Activated CD4-positive, alpha-beta T cell treated with anti-CD3 and anti-CD28 coated beads, Interleukin-2, amount 50 U/mL, for 4 hours (primary cell): ENCODE measurements around the gene VEGFA.

ENCODE experiments used
- DNase-seq, 2 experiments: peaks; one replicate each; pipeline ENCODE4 v3.0.0-alpha.2; 2020

Gene VEGFA

DNA sequence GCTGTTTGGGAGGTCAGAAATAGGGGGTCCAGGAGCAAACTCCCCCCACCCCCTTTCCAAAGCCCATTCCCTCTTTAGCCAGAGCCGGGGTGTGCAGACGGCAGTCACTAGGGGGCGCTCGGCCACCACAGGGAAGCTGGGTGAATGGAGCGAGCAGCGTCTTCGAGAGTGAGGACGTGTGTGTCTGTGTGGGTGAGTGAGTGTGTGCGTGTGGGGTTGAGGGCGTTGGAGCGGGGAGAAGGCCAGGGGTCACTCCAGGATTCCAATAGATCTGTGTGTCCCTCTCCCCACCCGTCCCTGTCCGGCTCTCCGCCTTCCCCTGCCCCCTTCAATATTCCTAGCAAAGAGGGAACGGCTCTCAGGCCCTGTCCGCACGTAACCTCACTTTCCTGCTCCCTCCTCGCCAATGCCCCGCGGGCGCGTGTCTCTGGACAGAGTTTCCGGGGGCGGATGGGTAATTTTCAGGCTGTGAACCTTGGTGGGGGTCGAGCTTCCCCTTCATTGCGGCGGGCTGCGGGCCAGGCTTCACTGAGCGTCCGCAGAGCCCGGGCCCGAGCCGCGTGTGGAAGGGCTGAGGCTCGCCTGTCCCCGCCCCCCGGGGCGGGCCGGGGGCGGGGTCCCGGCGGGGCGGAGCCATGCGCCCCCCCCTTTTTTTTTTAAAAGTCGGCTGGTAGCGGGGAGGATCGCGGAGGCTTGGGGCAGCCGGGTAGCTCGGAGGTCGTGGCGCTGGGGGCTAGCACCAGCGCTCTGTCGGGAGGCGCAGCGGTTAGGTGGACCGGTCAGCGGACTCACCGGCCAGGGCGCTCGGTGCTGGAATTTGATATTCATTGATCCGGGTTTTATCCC, at the start of gene VEGFA:
VEGFA (plus strand) TSS at position 686 of the 846 bp plus-strand sequence.
- peak; percentile 87 to 88 for DNase-seq

DNA sequence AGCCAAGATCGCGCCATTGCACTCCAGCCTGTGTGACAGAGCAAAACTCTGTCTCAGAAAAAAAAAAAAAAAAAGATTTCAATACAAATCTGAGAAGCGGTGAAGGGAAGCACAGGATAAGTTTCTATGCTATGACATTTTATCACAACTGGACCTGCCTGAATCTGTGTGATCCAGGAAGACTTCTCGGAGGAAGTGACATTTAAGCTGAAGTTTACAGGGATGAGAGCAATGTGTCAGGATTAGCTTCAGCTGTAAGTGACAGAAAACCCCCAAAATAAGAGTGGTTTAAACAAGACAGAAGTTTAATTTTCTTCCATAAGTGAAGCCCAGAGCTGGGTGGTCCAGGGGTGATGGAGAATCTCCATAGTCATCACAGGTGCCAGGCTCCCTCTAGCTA, 49.0 kb upstream of the VEGFA start:
- no peak for DNase-seq

DNA sequence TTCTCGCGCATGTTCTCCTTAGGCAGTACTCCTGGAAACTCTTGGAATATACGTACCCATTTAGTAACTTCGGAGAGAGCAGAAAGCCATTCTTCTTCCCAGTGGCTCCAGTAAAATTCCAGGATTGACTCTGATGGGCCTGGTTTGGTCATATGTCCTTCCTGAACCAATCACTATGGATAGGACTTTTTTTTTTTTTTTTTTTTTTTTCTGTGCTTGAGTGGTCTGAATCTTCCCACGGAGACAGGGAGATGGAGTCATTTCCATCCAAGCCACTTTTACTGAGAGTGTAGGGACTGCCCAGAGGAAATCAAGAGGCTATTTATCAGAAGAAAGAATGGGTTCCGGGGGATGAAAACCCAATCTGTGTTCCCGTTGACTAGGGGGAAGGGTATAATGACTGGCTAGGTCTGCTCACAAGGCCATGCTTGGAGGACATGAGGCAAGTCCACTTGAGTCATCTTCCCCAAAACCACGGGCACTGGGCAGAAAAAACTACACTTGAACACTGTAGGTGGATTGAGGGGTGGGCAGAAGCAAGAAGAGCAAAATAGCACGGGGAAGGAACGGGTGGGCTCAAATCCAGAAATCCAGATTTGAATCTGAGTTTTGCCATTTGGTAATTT, 47.0 kb upstream of the VEGFA start:
- DNase-seq: no peak

DNA sequence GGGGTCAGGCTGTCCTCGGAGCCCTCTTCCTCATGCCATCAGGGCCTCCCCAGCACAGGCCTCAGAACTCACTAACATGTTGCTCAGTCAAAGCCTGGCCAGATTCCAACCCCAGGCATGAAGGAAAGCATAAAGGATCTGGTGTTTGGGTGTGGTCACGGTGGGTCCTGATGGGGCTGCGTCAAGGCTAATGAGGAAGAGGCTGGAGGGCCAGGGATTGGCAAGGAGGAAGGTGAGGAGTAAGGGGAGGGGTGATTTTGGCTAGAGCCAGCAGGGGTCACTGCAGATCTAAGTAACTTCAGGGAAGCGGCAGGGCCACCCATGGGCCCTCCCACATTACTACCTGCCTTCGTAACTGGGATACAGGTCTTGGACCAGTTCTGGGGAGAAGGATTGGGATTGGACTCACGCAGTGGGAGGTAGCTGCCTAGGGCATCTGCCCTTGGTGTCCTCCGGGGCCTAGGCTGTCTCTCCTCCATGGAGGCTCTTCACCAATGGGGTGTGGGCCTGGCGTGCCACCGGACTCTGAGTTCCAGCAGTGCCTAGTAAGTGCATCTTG, 46.2 kb upstream of the VEGFA start:
- peak; percentile 65 to 68 for DNase-seq

DNA sequence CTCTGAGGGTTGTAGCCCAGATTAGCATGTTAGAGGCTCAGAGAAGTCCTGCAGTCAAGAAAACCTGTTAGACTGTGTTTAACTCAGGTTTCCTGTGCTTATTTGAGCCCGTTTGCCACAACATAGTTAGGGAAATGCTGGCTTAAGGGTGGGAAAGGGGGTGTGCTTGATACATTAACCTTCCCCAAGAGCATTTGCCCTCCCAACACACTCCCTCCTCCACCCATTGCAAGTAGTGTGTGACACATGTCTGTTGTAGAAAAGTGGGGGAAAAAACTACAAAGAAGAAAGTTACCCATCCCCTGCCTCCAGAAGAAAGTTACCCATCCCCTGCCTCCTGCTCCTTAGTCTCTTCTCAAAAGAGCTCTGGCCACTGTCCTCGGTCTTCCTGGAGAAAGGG, 45.7 kb upstream of the VEGFA start:
- DNase-seq: no peak

DNA sequence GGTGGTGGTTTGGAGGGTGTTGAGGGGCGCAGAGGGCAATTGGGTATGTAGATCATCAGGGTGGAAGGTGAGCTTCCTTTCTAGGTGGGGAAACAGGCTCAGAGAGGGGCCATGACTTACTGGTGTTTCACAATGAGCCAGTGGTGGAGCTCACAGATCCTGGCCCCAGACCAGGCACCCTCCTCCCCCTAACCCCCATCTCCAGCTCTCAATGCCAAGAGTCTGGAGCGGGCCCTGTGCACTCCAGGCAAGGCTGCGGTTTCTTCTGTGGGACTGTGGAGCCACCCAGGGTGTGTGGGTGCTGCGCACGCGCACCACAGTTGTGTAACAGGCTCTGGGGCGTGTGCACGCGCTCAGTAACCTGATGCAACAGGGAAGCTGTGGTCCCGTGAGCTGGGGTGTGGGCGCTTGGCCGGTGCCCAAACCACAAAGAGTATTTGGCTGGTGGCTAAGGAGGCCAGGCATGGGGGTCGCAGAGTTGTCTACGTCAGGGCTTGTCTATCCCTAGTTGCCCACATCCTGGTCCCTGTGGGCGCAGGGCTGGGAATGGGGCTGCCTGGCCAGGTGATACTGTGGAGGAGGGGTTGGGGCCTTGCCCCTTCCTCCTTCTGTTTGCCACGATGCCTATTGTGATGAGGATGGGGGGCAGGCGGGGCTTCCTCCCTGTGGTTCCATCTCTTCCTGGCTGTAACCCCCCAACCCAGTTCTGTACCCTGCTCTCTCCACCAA, 44.9 kb upstream of the VEGFA start:
- peak; percentile 58 to 62 for DNase-seq

DNA sequence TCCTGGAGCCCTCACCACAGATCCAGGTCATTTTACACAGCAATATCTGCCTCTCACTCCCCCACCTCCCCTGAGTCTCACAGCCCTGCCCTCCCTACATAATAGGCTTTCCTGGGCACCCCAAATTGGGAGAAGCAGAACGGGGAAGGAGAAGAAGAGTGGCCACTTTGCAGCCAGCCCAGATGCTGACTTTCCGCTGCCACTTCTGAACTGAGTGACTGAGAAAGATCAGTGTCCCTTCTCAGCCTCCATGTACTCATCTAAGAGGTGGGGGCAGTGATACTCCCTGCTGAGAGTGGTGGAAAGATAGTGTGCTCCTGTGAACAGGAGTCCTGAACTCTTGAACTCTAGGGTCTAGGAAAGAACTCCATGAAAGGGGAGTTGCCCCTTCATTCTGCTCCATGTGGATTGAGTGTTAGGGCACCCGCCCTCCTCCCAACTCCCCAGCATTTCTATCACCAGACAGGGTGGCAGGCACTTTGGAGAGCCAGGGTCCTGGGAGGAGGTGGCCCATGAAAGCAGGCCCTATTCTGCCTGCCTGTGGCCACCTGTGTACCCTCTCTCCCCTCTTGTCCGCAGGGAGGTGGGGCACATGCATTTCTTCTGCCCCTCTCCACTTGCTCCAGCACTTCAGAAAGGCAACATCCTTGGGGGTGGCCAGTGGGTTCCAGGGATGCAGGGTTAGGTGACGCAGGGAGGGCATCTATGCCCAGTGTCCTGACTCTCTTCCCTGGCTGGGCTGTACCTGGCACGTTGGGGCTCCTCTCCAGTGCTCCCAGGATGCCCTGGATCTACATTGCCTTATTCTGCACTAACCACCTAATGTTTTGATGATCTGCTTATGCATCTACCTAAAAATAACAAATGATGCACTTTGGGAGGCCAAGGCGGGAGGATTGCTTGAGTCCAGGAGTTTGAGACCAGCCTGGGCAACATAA, 44.1 kb upstream of the VEGFA start:
- DNase-seq: no peak

DNA sequence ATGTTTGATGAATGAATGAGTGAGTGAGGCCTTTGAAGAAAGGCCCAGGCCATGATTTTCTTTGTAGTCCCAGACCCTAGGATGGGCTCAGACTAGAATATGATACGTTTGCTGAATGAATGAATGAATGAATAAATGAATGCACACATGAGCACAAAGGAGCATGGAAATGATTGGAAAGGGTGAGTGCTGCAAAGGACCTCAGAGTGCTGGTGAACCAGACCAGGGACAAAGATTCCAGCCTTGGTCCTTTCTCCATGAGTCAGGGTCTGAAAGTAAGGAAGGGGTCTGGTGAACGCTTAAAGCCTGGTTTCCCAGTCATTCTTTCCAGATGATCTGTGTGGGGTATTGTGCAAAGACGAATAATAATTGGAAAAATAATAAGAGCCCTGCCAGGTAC, 42.4 kb upstream of the VEGFA start:
- DNase-seq: no peak

DNA sequence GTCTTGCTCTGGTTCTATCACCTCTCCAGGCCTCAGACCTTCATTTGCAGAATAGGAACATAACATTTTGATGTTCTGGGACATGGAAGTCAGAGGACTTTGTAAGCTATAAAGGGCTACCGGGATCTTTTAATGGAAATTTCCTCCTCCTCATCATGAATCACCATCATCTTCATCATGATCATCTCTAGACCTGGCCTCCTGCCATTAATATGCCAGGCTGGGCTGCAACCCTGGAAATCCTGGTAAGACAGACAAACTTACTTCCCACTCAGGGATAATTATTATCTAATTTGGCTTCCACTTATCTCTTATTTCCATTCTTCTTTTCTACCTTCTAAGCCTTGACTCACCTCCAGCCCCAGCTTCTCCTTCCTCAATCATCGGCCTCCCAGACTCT, 41.4 kb upstream of the VEGFA start:
- DNase-seq: no peak

DNA sequence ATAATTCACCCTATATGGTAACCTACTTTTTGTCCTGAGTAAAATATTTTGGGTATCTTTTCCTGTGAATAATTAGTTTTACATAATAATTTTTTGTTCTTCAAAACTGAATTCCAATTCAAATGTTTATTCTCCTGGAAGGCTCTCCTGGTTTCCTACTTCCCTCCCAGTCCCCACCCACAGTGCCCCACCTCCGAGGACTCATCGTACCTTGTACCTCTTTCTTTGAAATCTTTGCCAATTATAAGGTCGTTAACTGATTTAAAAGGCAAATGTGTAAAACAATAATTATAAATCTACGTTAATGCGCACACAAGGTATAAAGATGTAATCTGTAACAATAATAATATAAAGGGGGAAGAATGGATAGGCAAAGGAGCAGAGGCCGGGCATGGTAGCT, 40.5 kb upstream of the VEGFA start:
- DNase-seq: no peak

DNA sequence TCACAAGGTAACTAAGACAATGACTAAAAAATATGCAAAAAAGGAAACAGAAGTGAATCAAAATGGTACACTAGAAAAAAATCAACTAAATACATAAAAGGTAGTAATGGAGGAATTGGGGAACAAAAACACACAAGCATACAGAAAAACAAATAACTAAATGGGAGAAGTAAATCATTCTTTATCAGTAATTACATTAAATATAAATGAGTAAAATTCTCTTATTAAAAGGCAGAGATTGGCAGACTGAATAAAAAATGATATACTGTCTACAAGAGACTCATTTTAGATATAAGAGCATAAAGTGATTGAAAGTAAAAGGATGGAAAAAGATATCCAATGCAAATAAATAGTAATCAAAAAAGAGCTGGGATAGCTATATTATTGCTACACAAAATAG, 39.4 kb upstream of the VEGFA start:
- DNase-seq: no peak

DNA sequence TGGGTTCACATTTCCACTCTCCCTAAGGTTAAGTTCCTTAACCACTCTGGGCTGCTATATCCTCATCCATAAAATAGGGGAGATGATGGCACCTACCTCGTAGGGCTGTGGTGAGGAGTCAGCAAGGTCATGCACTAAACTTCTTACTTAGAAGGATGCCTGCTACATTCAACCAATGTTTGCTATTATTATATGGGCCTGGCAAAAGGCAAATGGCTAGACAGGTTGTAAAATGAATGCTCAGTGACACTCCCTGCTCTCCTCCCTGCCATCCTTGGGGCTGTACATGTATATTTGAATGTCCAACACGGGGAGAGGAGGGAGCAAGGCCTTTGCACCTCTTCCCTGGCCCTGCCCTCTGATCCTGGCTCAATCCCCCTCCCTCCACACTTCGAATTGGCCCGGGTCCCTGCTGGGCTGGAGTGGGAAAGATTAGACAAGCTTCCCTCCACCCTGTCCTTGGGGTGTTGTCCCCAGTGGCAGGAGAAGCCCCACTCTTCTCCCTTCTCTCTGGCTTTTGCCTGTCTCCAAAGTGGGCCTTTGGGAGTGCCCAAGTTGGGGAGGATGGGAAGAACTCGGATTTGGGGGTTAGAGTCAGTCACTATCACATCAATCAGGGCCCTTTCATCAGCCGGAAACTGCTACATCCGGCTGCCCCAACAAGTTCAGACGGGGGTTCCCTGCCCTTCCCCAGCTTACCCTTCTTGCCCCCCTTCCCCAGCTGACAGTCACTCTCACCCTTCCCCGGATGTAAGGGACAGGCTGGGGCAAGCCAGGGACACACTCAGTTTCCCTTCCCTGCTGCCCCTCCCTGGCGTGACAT, 36.3 kb upstream of the VEGFA start:
- peak; percentile 32 for DNase-seq

DNA sequence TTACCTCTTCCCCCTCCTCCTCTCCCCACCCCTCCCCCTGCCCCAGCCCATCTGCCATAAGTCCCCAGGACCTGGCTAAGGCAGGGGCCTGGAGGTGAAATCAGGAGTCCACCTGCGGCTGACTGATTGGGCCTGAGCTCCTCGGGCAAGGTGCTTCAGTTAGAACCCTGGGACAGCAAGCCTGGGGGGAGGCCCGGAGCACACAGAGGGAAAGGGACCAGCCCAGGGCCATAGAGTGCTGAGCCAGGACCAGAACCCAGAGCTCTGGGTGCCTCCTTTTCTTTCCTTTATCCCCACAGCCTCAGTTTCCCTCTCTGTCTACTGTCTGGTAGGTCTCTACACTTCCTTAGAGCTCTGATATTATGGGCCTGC, 35.7 kb upstream of the VEGFA start:
- no peak for DNase-seq

DNA sequence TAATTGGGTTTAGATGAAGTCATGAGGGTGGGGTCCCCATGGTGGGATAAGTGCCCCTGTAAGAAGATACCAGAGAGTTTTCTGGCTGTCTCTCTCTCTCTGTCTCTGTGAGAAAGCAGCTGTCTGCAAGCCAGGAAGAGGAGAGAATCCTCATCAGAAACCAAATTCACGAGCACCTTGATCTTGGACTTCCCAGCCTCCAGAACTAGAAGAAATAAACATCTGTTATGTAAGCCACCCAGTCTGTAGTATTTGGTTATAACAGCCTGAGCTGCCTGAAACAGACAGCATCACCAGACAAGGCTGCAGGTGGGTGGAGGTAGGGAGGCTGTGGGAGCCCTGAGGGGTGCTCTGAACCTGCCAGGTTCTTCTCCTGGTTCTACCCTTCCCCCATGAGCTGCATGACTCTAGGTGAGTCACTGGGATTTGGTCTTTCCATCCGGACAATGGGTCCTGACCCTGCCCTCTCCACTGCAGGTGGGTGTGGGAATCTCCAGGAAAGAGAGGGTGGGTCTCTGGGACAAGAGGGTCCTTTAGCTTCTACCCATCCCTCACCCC, 34.3 kb upstream of the VEGFA start:
- no peak for DNase-seq

DNA sequence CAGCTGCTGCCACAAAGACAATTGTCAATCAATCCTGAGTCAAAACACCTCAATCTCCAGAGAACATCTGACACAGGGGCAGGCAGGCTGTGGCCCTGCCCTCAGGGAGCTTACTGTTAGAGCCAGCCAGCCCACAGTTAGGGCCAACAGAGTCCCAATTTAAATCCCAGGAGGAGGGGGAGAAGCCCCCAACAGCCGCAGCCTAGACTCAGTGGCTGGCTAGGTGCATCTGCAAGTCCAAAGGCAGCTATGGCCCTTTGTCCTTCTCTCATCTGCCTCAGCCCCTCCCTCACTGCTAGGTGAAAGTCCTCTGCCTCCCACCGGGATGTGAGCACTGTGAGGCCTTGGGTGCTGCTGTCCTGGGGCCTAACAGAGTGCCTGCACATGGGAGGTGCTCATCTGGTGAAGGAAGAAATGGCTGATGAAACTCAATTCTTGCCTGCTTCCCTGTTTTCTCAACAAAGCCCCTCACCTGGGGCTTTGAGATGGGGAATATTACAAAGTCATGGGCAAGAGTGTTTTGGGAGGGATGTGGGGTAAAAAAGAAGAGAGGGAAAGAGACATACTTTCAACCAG, 33.7 kb upstream of the VEGFA start:
- no peak for DNase-seq

DNA sequence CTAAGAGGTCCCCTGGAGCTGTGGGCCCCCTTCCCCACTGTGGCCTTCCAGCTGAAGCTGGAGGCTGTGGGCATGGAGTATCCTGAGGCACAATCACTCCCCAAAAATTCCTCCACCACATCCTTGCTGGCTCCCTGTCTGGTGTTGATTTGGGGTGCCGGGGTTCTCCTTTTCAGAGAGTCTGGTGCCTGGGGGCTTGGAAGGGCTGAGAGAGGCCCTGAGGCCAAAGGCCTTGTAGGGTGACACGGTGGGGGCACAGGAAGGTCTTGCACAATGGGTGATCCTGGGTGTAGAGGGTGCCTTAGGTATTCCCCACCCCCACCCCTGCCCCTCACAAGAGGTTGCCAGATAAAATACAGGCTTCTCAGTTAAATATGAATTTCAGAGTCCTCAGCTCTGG, 33.2 kb upstream of the VEGFA start:
- DNase-seq: no peak

DNA sequence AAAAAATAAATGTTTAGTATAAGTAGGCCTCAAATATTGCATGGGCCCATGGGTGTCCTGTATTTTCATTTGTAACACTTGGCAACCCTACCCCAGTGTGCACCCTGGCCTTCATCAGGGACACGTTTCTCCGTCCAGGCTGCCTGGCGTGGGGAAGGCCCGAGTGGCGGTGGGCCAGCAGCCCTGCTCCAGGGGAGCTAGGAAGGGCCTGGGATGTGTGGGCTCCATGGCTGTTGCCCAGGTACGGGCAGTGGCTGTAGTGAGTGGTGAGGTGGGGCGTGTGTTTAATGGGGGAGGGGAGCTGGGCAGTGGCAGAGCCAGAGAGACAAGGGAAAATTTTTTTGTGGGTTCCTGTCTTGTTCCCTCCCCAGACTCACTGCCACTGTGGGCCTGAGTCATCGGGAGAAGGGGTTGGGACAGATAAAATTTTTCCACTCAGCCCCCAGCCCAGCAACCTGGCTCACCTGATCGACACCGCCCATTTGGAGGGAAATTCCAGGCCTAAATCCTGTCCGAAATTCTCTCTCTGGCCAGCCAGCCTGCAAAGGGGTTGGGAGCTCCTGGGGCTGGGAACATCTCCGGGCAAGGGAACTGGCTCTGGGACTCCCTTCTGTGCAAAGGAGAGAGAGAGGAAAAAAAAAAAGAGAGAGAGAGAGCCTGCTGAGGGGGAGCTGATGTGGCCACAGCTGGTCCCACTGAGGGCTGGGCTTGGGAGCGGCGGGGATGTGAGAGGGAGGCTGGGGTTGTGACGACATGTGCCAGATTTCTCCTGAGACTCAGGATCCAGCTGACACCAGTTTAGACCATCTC, 32.5 kb upstream of the VEGFA start:
- no peak for DNase-seq

DNA sequence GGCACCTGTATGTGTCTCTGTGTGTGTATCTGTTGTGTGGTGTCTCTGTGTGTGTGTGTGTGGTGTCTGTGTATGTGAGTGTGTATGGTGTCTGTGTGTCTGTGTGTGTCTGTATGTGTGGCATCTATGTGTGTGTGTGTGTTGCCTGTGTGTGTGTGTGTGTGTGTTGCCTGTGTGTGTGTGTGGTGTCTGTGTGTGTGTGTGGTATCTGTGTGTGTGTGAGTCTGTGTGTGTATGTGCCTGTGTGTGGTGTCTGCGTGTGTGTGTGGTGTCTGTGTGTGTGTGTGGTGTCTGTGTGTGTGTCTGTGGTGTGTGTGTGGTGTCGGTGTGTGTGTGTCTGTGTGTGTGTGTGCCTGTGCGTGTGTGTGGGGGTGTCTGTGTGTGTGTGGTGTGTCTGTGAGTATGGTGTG, 31.7 kb upstream of the VEGFA start:
- DNase-seq: no peak

DNA sequence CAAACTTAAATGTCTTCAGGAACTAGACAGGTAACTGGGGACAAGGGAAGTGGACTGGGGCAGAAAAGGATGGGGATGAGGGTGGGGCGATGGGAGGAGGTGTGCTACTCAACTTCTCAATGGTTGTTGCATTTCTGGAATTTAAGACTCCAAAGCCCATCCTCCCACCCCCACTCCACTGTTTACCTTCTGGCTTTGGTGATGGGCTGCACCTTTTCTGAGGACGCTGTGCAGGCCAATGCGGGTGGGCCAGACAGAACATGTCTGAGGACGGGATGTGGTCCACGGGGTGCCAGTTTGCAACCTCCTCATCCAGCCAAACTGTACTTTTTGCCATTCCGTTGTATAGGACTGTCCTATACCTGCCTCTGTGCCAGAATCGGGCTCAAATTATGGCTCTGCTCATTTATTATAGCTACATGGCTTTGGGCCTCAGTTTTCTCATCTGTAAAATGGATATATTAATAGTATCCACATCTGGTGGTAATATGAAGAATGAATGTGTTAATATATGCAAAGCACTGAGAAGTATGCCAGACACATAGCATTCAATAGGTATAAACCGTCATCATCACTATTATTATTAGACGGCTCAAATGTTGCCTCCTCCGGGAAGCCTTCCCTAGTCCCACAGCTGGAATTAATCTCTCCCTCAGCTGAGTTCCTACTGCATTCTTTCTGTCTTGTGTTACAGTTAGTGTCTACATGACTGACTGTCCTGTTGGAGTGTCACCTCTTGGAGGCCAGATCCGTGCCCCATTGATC, 31.0 kb upstream of the VEGFA start:
- no peak for DNase-seq
